HG03439 (cell line): ENCODE results near the gene ACACB.

Experiments used
- ATAC-seq: cut with Tn5 transposase; IDR thresholded peaks from one replicate; pipeline ENCODE4 v1.9.1; 2021; ENCODE audit warnings: mild to moderate bottlenecking, moderate library complexity; ENCODE audit not compliant: unreplicated experiment

The ACACB gene

DNA sequence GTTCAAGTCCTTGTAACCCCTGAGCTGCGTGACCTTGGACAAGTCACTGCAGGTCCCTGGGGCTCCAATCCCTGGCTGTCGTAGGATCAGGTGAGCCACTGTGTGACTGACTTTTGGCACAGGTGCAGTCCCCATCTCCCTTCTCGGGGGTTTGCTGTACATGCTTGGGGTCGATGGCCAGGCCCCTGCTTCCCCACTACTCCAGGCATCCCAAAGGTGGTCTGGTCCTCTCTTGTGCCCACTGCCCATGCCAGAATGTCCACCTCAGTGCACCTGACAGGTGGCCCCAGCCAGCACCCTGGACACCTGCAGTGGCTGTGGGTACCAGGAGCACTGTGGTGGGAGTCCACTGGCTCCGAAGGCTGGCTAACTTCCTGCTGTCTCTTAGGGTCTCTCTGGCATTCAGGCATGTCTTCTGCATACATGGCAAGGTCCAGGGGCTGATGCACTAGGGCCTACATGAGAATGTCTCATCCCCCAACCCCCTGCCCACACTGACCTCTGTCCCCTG lies 178.0 kb downstream of the ACACB start:
- ATAC-seq: no peak

DNA sequence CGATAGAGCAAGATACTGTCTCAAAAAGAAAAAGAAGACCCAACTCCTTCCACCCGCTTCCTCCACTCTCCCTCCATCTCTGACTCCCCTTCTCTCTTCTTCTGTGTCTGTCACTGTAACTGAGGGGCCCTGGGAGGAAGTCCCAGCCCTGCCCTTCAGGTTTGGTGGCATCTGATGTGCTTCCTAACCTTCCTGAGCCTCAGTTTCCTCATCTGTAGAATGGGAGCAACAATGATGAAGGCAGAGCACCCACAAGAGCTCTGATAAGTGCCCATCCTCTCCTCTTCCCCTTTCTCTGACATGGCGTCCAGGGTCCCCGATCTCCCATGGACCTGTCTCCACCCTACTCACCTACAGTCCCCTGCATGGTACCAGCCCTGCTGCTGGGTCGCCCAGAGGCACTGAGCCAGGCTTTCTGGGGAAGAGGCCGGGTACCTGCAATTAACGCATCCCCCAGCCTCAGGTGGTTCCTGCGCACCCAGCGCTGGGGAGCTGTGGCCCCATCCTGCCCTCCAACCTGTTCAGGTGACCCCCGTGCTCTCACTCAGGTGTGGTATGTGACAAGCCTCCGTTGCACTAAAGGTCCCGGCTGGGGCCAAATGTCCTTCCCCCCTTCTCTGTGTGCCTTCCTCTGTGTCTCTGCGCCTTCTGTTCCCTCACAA lies 179.5 kb downstream of the ACACB start:
- ATAC-seq: no peak

DNA sequence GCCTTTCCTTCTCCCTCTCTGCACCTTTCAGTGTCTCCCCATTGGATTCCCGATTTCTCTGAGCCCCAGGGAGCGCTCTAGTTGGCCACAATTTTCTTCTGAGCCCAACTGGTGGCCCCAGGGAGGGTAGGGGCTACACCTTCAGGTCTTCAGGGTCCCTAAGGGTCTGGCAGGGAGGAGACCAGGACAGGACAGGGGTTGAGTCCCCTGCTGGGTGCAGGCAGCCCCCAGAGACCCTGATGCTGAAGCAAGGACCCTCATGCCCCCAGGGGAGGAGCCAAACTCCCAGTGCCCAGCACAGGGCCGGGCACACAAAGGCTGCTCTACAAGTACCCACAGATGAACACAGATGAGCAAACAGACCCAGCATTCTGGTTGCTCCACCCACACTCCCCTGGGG lies 180.0 kb downstream of the ACACB start:
- no peak for ATAC-seq

DNA sequence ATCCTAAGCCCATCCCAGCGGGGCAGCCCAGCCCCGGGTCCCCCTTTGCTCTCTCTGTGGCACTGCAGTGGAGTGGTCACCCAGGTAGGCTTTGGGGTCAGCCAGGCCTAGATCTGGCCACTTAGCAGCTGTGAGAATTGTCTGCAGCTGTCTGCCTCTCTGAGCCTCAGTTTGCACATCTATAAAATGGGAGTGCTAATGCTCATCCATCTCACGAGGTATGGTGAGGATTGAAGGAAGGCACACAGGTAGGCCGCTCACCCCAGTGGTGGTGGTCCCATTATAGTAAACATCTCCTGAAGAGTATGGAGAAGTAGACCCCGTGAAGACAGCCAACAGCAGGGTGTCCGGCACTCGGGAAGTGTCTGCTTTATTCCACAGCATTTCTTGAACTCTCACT lies 183.5 kb downstream of the ACACB start:
- ATAC-seq: no peak

DNA sequence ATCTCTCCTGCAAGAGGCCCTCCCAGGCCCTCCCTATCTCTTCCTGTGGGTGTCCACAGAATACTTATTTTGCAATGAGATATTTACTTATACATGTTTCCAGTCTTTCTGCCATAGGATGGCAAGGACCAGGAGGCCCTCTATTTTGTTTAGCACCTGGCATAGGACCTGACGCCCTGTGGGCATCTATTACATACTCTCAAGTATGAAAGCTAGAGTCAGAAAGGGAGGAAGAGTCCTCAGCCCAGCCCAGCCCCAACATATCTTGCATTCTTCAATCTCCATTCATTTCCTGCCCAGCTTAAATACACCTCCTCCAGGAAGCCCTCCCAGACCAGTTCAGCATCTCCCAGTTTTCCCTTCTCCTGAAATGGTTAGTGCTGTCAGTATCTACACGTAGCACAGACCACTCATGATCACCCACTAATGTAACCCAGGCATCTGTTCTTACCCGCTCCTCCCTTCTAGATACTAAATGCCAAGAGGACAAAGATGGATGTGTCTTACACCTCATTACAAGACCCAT lies 185.3 kb downstream of the ACACB start:
- ATAC-seq: no peak

DNA sequence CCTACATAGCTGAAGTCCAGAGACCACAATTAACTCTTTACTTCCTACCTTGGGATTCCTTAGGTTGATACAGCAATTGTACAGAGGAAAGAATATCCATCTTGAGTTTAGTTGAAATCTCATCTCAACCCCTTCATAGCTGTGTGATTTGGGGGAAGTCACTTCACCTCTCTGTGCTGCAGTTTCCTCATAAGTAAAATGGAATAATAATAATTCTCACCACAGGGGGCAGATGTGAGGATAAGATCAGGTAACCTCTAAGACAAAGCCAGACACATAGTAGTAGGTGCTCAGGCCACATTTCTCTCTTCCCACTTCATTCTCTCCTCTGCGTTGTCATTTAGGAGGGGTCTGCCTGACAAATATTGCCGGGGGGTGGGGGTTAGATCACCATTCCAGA lies 186.0 kb downstream of the ACACB start:
- ATAC-seq: no peak

DNA sequence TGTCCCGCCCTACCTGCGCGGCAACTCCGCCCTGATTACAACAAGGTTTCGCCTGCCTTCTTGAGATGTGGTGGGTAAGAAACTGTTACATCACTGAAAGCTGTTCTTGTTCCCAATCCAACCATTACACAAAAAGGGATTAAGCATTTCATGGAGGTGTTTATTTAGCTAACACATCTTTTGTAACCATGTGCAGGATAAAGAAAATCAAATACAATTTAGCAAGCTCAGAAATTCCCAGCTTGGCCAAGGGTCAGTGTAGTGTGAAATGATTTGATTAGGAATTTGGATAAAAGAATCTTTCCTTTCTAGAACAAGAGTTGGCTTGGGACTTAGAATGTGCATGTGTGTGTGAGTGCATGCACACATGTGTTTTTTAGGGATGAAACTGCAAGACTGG lies 186.4 kb downstream of the ACACB start:
- ATAC-seq: no peak

DNA sequence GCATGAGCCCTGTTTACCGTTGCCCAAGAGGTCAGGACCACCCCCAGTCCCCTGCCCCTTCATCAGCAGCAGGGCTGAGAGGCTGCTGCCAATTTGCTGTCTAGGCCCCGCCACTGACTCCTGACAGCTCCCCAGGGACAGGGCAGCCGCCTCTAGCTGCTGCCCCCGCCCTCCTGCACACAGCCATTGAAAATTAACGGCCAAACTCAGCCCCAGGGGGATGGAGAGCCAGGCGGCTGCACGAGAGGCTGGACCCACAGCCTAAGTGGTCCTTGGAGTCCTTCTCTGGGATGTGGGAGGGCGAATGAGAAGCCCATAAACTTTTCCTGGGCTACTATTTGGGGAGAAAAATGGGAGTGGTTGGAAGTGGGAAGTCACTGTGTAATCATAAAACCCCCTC lies 188.1 kb downstream of the ACACB start:
- no peak for ATAC-seq

DNA sequence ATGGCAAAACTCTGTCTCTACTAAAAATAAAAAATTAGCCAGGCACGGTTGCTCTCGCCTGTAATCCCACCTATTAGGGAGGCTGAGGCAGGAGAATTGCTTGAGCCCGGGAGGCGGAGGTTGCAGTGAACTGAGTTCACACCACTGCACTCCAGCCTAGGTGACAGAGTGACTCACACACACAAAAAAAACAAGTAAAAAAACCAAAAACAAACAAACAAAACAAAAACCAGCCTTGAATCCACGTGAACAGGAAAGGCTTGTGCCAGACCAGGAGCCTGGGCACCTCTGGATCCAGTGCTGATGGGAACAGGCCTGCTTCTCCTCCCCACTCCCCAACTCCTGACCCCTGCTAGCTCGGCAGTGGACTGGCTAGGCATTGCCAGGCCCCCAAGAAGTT lies 189.2 kb downstream of the ACACB start:
- no peak for ATAC-seq

DNA sequence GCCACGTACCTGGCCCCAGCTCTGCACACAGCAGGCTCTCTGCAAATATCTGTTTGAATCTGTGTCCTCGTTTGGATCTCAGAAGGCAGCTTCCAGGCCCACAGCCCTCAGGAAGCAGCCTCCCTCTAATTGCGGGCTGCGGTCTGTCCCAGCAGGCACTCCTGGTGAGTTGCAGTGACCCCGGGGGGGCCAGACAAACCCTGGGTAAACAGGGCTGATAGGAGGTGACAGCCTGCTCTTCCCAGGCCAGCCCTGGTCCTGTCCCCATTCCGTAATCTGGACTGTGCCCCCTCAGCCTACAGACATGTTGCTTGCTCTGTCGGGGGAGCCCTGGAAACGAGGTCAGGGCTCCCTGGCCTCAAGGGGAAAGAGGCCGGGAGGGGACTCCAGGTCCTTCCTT lies 190.7 kb downstream of the ACACB start:
- ATAC-seq: no peak

DNA sequence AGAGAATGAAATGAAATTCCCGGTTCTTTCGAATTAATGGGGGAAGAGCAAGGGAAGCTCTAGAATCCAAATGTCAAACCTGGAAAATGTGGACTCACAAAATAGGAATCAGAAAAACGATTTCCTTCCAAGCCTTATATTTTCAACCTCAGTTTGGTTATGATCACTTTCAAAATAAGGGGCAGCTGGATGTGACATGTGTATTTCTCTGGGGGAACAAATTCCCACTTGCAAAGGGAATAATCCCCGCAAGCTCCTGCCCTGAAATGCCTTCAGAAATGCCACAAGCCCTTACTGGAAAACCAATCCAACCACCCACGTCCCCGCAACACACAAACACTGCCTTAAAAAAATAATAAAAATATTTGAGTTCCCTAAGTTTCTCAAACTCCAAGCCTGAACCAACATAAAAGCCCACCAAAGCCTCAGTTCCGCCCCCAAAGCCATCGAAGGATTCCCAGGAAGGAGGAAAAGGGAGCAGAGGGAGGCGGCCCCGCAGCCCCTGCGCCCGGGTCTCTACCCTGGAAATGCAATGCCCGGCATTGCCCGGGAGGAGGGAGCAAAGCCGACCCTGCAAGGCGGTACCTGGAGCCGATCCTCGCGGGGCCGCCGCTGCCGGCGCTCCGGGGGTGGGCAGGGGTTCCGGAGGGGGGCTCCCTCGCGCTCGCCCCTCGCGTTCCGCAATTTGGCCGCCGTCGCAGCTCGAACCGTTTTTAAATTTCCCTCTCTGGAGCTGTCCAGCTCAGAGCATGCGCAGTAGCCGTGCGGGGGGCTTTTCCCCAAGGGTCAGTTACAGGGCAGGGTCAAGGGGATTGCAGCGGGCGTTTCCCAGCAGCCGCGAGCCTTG lies 192.4 kb downstream of the ACACB start, which contains the start of gene FOXN4:
TSS of gene FOXN4 (minus strand) at position 751 of the 847 bp plus-strand sequence. CDS start 963 bp downstream, outside the sequence.
- no peak for ATAC-seq

DNA sequence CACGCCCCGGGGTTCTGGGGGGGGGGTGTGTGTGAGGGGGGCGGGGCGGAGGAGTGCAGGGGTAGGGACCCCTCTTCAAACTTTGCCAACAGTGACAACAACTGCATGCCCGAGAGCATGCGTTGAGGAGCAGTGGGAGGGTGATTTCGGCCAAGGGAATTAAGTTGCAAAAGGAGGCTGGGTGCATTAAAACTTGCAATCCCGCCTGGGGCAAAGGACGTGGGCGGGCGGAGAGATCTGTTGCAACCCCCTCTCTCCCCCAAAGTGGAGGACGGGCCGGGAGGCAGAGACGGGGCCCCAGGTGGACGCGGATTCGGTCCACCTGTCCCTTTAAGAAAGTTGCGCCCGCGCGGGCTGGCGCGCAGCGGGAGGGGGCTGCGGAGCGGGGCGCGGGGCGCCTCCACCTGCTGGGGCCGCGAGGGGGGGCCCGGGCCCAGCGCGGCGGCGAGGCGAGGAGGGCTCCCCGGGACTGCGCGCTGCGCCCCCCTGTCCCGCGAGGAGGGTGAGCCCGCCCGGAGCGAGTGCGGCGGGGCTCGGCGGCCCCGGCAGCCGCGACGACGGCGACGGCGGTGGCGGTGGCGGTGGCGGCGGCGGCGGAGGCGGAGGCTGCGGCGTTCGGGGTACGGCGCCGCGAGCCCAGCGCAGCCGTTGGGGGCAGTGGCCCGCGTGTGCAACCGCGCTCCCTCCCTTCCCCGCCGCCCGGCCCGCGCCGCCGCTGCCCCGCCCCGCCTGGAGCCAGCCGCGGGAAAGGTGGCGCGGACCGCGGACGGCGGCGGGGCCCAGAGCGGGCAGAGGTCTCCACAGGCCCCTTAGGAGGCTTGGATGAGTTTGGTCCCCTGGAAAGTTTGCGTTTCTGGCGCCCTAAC lies 193.2 kb downstream of the ACACB start:
- ATAC-seq: no peak

DNA sequence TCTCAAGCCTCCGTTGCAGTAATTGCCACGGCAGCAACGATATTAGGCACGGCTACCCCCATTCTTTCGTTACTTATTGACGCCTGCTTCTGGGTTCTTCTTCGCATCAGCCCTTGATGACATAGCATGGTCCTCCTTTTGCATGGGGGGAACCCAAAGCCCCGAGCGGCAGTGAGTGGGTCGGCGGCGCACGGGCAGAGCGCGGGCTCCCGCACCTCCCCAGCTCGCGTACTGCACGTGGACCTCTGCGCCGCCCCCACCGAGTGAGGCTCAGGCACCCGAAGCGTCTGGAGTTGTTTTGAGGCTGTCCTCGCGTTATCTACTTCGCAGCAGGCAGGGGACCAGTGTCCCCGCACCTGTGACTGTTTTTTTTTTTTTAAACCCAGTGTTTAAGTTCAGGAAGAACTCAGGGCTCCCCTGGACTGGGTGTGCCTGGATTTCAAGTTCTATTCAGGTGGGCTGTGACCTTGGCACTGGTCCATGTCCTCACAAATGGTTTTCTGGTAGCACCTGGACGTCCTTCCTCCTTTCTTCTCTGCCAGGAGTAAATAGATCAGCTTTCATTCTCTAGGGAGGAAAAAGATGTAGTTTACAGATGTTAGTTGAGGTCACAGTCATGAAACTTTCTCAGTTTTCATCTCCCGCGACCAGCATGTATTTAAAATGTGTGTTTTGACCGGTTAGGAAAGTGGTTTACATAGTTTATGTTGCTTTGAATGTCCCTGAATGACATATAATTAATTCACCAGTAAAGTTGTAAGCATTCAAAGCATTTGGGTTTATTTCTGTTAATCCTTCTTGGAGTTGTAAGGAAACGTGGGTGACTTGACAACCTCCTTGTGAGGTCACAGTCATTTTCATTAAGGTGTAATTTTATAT lies 194.1 kb downstream of the ACACB start:
- ATAC-seq: no peak
